ENCODE results near the gene OR8S1. TPM values are rescaled to one million over a fixed set of nuclear protein-coding genes. Genes with fewer than 3 reads are reported as not detected.
"Not testable (repeated sequence)": the region's sequence is repeated elsewhere in the genome, so short reads cannot be mapped to it uniquely, and the experiment has no call there.

Gene OR8S1
- total and polyA plus RNA-seq, 12 donors = 0.11 TPM; not detected in 11

GRCh38 chr12:48536602-48537001 lies 11.2 kb downstream of the OR8S1 start:
- no peak for TF ChIP-seq POLR2A (IDR thresholded peaks at IDR 0.05)
- TF ChIP-seq, protein P1, sequence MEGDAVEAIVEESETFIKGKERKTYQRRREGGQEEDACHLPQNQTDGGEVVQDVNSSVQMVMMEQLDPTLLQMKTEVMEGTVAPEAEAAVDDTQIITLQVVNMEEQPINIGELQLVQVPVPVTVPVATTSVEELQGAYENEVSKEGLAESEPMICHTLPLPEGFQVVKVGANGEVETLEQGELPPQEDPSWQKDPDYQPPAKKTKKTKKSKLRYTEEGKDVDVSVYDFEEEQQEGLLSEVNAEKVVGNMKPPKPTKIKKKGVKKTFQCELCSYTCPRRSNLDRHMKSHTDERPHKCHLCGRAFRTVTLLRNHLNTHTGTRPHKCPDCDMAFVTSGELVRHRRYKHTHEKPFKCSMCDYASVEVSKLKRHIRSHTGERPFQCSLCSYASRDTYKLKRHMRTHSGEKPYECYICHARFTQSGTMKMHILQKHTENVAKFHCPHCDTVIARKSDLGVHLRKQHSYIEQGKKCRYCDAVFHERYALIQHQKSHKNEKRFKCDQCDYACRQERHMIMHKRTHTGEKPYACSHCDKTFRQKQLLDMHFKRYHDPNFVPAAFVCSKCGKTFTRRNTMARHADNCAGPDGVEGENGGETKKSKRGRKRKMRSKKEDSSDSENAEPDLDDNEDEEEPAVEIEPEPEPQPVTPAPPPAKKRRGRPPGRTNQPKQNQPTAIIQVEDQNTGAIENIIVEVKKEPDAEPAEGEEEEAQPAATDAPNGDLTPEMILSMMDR (IDR thresholded peaks at IDR 0.05) = no peak
- Histone ChIP-seq H3K27ac (no peak overlapping the region), H3K4me3 (no peak overlapping the region), H3K27me3 (no peaks in the 10 kb centered on the region), H3K36me3 (replicated peaks in 1 of 2) (no peaks in the 10 kb centered on the region), H3K9me3 (replicated peaks in 1 of 3) (no peaks in the 10 kb centered on the region), H3K4me1 (replicated peaks in 1 of 2) (no peaks in the 10 kb centered on the region)
- WGBS, 4 donors = 80 to 97% (median 88%) methylated on average over 1 of the region's 1 CpG
- DNase-seq = no peak
- intact Hi-C loops (cut with DNase I) = no loop called here

- WGBS, 4 donors = 44 to 61% (median 49%) methylated on average over 8 of the region's 8 CpGs
- TF ChIP-seq POLR2A (IDR thresholded peaks at IDR 0.05) = no peak
- TF ChIP-seq, protein P1 (IDR thresholded peaks at IDR 0.05) = peak; percentile 33 to 72 (median 48)
- Histone ChIP-seq H3K4me3 (no peak overlapping the region), H3K36me3 (replicated peaks in 1 of 2) (no peaks in the 10 kb centered on the region), H3K27ac (no peak overlapping the region), H3K9me3 (replicated peaks in 1 of 3) (no peaks in the 10 kb centered on the region), H3K4me1 (replicated peaks in 1 of 2) (no peaks in the 10 kb centered on the region), H3K27me3 (peaks cover 4% of the 10 kb centered on the region)
- DNase-seq = peak; percentile 24 to 62 (median 32)
- intact Hi-C loops (cut with DNase I) = loop anchor here (5.0 to 10.0 kb wide), 2 partner anchors 72 to 75 kb away; no protein-coding TSS in a partner anchor
These were observed 17.0 kb downstream of the OR8S1 start for GRCh38 chr12:48542300-48542928.

- Histone ChIP-seq H3K4me3 (no peak overlapping the region), H3K9me3 (replicated peaks in 1 of 3) (no peaks in the 10 kb centered on the region), H3K4me1 (replicated peaks in 1 of 2) (no peaks in the 10 kb centered on the region), H3K36me3 (replicated peaks in 1 of 2) (no peaks in the 10 kb centered on the region), H3K27ac (no peak overlapping the region), H3K27me3 (peaks cover 4% of the 10 kb centered on the region)
- intact Hi-C loops (cut with DNase I) = loop anchor here in 1 of 2 donors (10.0 kb wide), 1 partner anchor 69 kb away; no protein-coding TSS in a partner anchor
- DNase-seq = no peak
- 41 to 57% (median 48%) methylated on average over 4 of the region's 4 CpGs for WGBS, 4 donors
- TF ChIP-seq, protein P1 (IDR thresholded peaks at IDR 0.05) = no peak
- TF ChIP-seq POLR2A (IDR thresholded peaks at IDR 0.05) = no peak
These were observed 20.5 kb downstream of the OR8S1 start for GRCh38 chr12:48545833-48546469.

DNA sequence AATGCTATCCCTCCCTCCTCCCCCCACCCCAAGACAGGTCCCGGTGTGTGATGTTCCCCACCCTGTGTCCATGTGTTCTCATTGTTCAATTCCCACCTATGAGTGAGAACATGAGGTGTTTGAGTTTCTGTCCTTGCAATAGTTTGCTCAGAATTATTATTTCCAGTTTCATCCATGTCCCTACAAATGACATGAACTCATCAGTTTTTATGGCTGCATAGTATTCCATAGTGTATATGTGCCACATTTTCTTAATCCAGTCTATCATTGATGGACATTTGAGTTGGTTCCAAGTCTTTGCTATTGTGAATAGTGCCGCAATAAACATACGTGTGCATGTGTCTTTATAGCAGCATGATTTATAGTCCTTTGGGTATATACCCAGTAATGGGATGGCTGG lies 21.6 kb downstream of the OR8S1 start:
- not testable (repeated sequence) for DNase-seq; H3K4me3 ChIP-seq; H3K27me3 ChIP-seq; H3K36me3 ChIP-seq (replicated peaks in 1 of 2); H3K9me3 ChIP-seq (replicated peaks in 1 of 3); H3K4me1 ChIP-seq (replicated peaks in 1 of 2); H3K27ac ChIP-seq
- 92 to 97% (median 94%) methylated on average over 1 to 3 of the region's 3 CpGs; no CpG with 5 or more reads in 1 of the 4 donors for WGBS, 4 donors
- intact Hi-C loops (cut with DNase I) = loop anchor here in 1 of 2 donors (10.0 kb wide), 1 partner anchor 68 kb away; no protein-coding TSS in a partner anchor

- H3K4me1 ChIP-seq (replicated peaks in 1 of 2); H3K36me3 ChIP-seq (replicated peaks in 1 of 2); H3K4me3 ChIP-seq; intact Hi-C loops (cut with DNase I); DNase-seq; H3K27me3 ChIP-seq; H3K27ac ChIP-seq; H3K9me3 ChIP-seq (replicated peaks in 1 of 3): not testable (repeated sequence)
- WGBS, 4 donors = 84 to 94% (median 89%) methylated on average over 5 to 13 of the region's 13 CpGs
These were observed 26.2 kb downstream of the OR8S1 start for GRCh38 chr12:48551636-48552035.

GRCh38 chr12:48553666-48554343 lies 28.4 kb downstream of the OR8S1 start:
- H3K4me3 ChIP-seq; H3K36me3 ChIP-seq (replicated peaks in 1 of 2); intact Hi-C loops (cut with DNase I); H3K9me3 ChIP-seq (replicated peaks in 1 of 3); H3K27ac ChIP-seq; DNase-seq; H3K27me3 ChIP-seq; H3K4me1 ChIP-seq (replicated peaks in 1 of 2): not testable (repeated sequence)
- WGBS, 4 donors = 69 to 77% (median 75%) methylated on average over 5 to 11 of the region's 11 CpGs
